GM12891 (cell line): Measurements from ENCODE around the gene SMIM35.

Experiments
- PAX5 ChIP-seq: IDR thresholded peaks from 2 replicates; pipeline ENCODE4 v1.6.1; 2011; ENCODE audit warnings: low read length, moderate library complexity, mild to moderate bottlenecking; ENCODE audit not compliant: insufficient read depth, severe bottlenecking
- POLR2A ChIP-seq: IDR thresholded peaks from 2 replicates; pipeline ENCODE4 v1.6.1; 2011; ENCODE audit warnings: low read depth, low read length, control low read depth
- POLR2AphosphoS5 ChIP-seq: IDR thresholded peaks from 2 replicates; pipeline ENCODE4 v1.6.1; 2011; ENCODE audit warnings: low read depth, low read length, control low read depth
- POU2F2 ChIP-seq: IDR thresholded peaks from 2 replicates; pipeline ENCODE4 v1.6.1; 2011; ENCODE audit warnings: low read depth, mild to moderate bottlenecking, control low read depth, low read length, moderate library complexity
- SPI1 ChIP-seq: IDR thresholded peaks from 2 replicates; pipeline ENCODE4 v1.6.1; 2011; ENCODE audit warnings: low read depth, low read length, control low read depth
- TAF1 ChIP-seq: IDR thresholded peaks from 2 replicates; pipeline ENCODE4 v1.6.1; 2011; ENCODE audit warnings: low read depth, low read length, control low read depth

- TF ChIP-seq POLR2A (no peak), POLR2AphosphoS5 (peak; percentile 59; the same call in 1 of the 2 replicates), TAF1 (no peak; the same call in 1 of the 2 replicates), POU2F2 (peak; percentile 87), SPI1 (peak; percentile 100), PAX5 (peak; percentile 39)
Observed at GRCh38 chr11:118010738-118011461, 75.9 kb downstream of the SMIM35 start.
